HG03354 (cell line): ENCODE measurements around the gene RFPL4AL1.

Source experiments
- ATAC-seq: cut with Tn5 transposase; IDR thresholded peaks from one replicate; pipeline ENCODE4 v1.9.1; 2021; ENCODE audit warnings: mild to moderate bottlenecking; ENCODE audit not compliant: unreplicated experiment, poor library complexity, severe bottlenecking

The RFPL4AL1 gene

DNA sequence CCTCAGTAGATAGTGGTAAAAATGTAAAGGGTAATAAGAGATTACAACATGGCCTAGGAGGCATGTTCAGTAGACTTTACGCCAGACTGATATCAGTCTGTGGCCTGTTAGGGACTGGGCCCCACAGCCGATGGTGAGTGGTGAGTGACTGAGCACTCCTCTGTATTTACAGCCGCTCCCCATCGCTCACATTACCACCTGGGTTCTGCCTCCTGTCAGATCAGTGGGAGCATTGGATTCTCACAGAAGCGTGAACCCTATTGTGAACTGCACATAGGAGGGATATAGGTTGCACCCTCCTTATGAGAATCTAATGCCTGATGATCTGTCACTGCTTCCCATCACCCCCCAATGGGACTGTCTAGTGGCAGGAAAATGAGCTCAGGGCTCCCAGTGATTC lies 45.0 kb downstream of the RFPL4AL1 start:
- no peak for ATAC-seq

DNA sequence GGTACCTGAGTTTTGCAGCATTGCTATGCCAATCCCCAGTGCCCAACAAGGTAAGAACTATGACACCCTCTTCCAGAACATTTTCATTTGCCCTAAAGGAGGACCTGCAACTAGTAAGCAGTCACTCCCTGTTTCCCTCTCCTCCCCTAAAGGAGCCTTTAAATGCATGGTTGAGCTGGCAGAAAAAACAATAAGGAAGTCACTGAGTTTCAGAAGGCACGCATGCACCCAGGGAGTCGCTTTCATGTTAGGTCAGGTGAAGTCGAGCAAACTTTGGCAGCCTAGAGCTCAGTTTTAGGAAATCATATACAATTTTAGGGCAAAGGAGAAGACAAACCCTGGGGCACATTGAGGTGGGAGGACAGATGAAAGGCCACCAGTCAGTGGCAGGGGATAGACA lies 51.1 kb downstream of the RFPL4AL1 start:
- no peak for ATAC-seq
